Measurements from ENCODE around the gene SORT1. TPM values are rescaled to one million over a fixed set of nuclear protein-coding genes. Genes with fewer than 3 reads are reported as not detected.

Gene SORT1
- polyA plus RNA-seq, 1 donor from 2014 or later, result 33.3 TPM

DNA sequence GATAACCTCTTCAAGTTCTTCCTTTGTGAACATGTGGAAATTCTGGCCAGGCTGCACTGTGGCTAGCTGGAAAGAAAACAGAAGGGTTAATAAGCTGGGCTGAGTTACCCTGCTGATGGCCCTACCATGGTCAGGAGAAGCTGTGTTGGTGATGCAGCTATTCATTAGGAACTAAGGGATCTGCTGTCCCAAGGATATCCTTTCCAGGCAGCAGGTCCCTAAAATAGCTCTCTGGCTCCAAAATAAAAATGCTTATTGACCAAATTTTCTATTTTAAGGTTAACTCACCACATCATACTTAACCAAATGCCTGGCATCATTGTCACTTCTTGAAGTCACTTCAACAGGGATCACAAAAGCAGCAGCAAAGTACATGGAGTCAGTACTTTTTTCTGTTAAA is 4.3 kb upstream of the SORT1 start:
- Histone ChIP-seq H3K79me2 (replicated peaks; ENCODE audit: insufficient read depth, low read length) (peaks cover 2% of the 10 kb centered on the region), H3K4me2 (ENCODE audit: low read length) (no peak overlapping the region), H2AFZ (ENCODE audit: low read depth, low read length) (no peak overlapping the region), H3K9me3 (ENCODE audit: low read length) (no peaks in the 10 kb centered on the region), H3K27ac (ENCODE audit: low read length) (no peak overlapping the region), H3K36me3 (ENCODE audit: insufficient read depth, low read length) (no peaks in the 10 kb centered on the region), H4K20me1 (ENCODE audit: insufficient read depth) (no peaks in the 10 kb centered on the region), H3F3A (ENCODE audit: insufficient read depth, low read length, poor library complexity, severe bottlenecking) (no peaks in the 10 kb centered on the region), H3K4me3 (ENCODE audit: low read length) (no peak overlapping the region), H3K9ac (ENCODE audit: low read length) (no peak overlapping the region), H3K27me3 (ENCODE audit: insufficient read depth, low read depth, low read length) (no peaks in the 10 kb centered on the region), H3K9me2 (ENCODE audit: insufficient read depth, low read length) (no peaks in the 10 kb centered on the region)
- TF ChIP-seq MXI1 (conservative IDR thresholded peaks at IDR 0.05; ENCODE audit: poor library complexity, severe bottlenecking) (no peak), TAF1 (IDR thresholded peaks at IDR 0.05; ENCODE audit: low read depth) (no peak), SMC3 (conservative IDR thresholded peaks at IDR 0.05; ENCODE audit: poor library complexity) (no peak), POLR2AphosphoS5 (IDR thresholded peaks at IDR 0.05) (no peak), EP300 (conservative IDR thresholded peaks at IDR 0.05; ENCODE audit: poor library complexity, severe bottlenecking) (no peak), EZH2 (IDR thresholded peaks at IDR 0.05; ENCODE audit: borderline replicate concordance, insufficient read depth, low read length, poor library complexity, severe bottlenecking) (no peak), RAD21 (conservative IDR thresholded peaks at IDR 0.05) (no peak)
- TF ChIP-seq, protein P1, sequence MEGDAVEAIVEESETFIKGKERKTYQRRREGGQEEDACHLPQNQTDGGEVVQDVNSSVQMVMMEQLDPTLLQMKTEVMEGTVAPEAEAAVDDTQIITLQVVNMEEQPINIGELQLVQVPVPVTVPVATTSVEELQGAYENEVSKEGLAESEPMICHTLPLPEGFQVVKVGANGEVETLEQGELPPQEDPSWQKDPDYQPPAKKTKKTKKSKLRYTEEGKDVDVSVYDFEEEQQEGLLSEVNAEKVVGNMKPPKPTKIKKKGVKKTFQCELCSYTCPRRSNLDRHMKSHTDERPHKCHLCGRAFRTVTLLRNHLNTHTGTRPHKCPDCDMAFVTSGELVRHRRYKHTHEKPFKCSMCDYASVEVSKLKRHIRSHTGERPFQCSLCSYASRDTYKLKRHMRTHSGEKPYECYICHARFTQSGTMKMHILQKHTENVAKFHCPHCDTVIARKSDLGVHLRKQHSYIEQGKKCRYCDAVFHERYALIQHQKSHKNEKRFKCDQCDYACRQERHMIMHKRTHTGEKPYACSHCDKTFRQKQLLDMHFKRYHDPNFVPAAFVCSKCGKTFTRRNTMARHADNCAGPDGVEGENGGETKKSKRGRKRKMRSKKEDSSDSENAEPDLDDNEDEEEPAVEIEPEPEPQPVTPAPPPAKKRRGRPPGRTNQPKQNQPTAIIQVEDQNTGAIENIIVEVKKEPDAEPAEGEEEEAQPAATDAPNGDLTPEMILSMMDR (IDR thresholded peaks at IDR 0.05; ENCODE audit: poor library complexity, severe bottlenecking), result no peak
- TF ChIP-seq, protein P2, sequence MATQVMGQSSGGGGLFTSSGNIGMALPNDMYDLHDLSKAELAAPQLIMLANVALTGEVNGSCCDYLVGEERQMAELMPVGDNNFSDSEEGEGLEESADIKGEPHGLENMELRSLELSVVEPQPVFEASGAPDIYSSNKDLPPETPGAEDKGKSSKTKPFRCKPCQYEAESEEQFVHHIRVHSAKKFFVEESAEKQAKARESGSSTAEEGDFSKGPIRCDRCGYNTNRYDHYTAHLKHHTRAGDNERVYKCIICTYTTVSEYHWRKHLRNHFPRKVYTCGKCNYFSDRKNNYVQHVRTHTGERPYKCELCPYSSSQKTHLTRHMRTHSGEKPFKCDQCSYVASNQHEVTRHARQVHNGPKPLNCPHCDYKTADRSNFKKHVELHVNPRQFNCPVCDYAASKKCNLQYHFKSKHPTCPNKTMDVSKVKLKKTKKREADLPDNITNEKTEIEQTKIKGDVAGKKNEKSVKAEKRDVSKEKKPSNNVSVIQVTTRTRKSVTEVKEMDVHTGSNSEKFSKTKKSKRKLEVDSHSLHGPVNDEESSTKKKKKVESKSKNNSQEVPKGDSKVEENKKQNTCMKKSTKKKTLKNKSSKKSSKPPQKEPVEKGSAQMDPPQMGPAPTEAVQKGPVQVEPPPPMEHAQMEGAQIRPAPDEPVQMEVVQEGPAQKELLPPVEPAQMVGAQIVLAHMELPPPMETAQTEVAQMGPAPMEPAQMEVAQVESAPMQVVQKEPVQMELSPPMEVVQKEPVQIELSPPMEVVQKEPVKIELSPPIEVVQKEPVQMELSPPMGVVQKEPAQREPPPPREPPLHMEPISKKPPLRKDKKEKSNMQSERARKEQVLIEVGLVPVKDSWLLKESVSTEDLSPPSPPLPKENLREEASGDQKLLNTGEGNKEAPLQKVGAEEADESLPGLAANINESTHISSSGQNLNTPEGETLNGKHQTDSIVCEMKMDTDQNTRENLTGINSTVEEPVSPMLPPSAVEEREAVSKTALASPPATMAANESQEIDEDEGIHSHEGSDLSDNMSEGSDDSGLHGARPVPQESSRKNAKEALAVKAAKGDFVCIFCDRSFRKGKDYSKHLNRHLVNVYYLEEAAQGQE (IDR thresholded peaks at IDR 0.05; ENCODE audit: borderline replicate concordance), result no peak

DNA sequence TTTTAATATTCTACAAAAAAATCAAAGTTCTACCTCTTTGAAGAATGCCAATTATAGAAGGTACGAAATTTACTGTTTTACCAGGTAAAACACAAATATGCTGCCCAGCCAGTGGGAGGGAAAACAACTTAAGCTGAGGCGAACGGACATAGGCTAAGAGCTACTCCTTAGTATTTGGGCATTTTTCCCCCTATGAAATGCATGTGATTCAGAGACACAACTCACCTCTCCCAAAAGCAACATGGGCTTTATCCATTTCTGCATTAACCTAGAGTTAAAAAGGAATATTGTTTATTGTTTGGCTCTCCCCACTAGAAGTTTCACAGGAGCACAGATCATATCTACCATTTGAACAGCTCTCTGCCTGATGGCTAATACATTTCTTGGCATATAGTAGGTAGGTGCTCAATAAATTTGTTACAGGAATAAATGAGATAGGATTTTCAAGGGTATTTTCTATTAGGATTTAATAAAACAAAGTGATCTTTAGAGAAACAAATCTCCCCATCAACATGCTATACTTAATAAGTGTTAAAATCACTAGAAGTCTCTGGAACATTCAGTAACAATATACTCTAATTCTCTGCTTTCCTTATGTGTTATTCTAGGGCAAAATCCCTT is 2.4 kb upstream of the SORT1 start:
- TF ChIP-seq, protein P2 (IDR thresholded peaks at IDR 0.05; ENCODE audit: borderline replicate concordance), result no peak
- TF ChIP-seq SMC3 (conservative IDR thresholded peaks at IDR 0.05; ENCODE audit: poor library complexity) (no peak), MXI1 (conservative IDR thresholded peaks at IDR 0.05; ENCODE audit: poor library complexity, severe bottlenecking) (no peak), POLR2AphosphoS5 (IDR thresholded peaks at IDR 0.05) (no peak), TAF1 (IDR thresholded peaks at IDR 0.05; ENCODE audit: low read depth) (no peak), EP300 (conservative IDR thresholded peaks at IDR 0.05; ENCODE audit: poor library complexity, severe bottlenecking) (no peak), EZH2 (IDR thresholded peaks at IDR 0.05; ENCODE audit: borderline replicate concordance, insufficient read depth, low read length, poor library complexity, severe bottlenecking) (no peak), RAD21 (conservative IDR thresholded peaks at IDR 0.05) (no peak)
- TF ChIP-seq, protein P1 (IDR thresholded peaks at IDR 0.05; ENCODE audit: poor library complexity, severe bottlenecking), result no peak
- H3K9me2 ChIP-seq (ENCODE audit: insufficient read depth, low read length), result no peaks in the 10 kb centered on the region
- no peaks in the 10 kb centered on the region for H3K27me3 ChIP-seq (ENCODE audit: insufficient read depth, low read depth, low read length)
- H3F3A ChIP-seq (ENCODE audit: insufficient read depth, low read length, poor library complexity, severe bottlenecking), result no peaks in the 10 kb centered on the region
- no peaks in the 10 kb centered on the region for H3K36me3 ChIP-seq (ENCODE audit: insufficient read depth, low read length)
- H4K20me1 ChIP-seq (ENCODE audit: insufficient read depth), result no peaks in the 10 kb centered on the region
- H3K9me3 ChIP-seq (ENCODE audit: low read length), result no peaks in the 10 kb centered on the region
- no peak overlapping the region for H3K9ac ChIP-seq (ENCODE audit: low read length)
- H2AFZ ChIP-seq (ENCODE audit: low read depth, low read length), result no peak overlapping the region
- peaks cover 19% of the 10 kb centered on the region for H3K79me2 ChIP-seq (replicated peaks; ENCODE audit: insufficient read depth, low read length)
- H3K4me3 ChIP-seq (ENCODE audit: low read length), result no peak overlapping the region
- no peak overlapping the region for H3K27ac ChIP-seq (ENCODE audit: low read length)
- H3K4me2 ChIP-seq (ENCODE audit: low read length), result no peak overlapping the region
